GM12878 (cell line): ENCODE data around the gene EBF3. TPM values are rescaled to one million over a fixed set of nuclear protein-coding genes. Genes with fewer than 3 reads are reported as not detected.

ENCODE experiments used
- ATAC-seq: fragments of 200-7000 bp; cut with Tn5 transposase; 3 replicates; pipeline ENCODE4 v1.9.1; 2020; ENCODE audit warnings: mild to moderate bottlenecking, moderate library complexity
- BruUV-seq: library from RNA; stranded (reverse); fragments of 400-500 nt; replicated peaks from 2 replicates; lab custom pipeline; 2021; lab: Mats Ljungman, UMichigan
- CTCF ChIA-PET: fragments of 300-600 bp; sonication (Branson Sonifier 250); formaldehyde crosslinking; extraction: SDS; loops from one replicate; lab custom pipeline; 2021; ENCODE audit warnings: inconsistent platforms; lab: Yijun Ruan, JAX
- POLR2A ChIA-PET: fragments of 350-600 bp; formaldehyde crosslinking; extraction: SDS; loops from one replicate; lab custom pipeline; 2021; ENCODE audit warnings: inconsistent platforms; lab: Charles Lee
- RAD21 ChIA-PET: fragments of 300-600 bp; sonication (Branson Sonifier 250); formaldehyde crosslinking; loops from one replicate; lab custom pipeline; 2023; ENCODE audit warnings: antibody characterized with exemption; ENCODE audit not compliant: unreplicated experiment; lab: Charles Lee
- SMC1A ChIA-PET: fragments of 300-600 bp; sonication (Branson Sonifier 250); formaldehyde crosslinking; loops from one replicate; lab custom pipeline; 2023; ENCODE audit not compliant: unreplicated experiment, uncharacterized antibody; lab: Charles Lee
- DNase-seq: peaks from one replicate; pipeline ENCODE4 v3.0.0-alpha.2; 2011; ENCODE audit warnings: low read depth, low spot score
- FAIRE-seq: peaks from 3 replicates; lab custom pipeline; 2011; peaks lifted over from hg19 to GRCh38; lab: Jason Lieb, UNC
- H2AFZ ChIP-seq: 2 replicates; pipeline ENCODE4 v1.6.0; 2011; ENCODE audit warnings: low read depth, low read length, control low read depth; ENCODE audit not compliant: control insufficient read depth
- H3K27ac ChIP-seq: 2 replicates; pipeline ENCODE4 v1.5.1; 2011; ENCODE audit warnings: control low read depth; ENCODE audit not compliant: control insufficient read depth, insufficient read depth
- H3K27me3 ChIP-seq, 2 experiments: replicated peaks in 1 of 2; 2 replicates each; pipeline versions ENCODE4 v1.6.0 to v1.6.1; 2011; ENCODE audit warnings: low read length in 1 of 2; ENCODE audit not compliant: control insufficient read depth in 2 of 2, insufficient read depth in 2 of 2
- H3K36me3 ChIP-seq, 2 experiments: 2 replicates each; pipeline ENCODE4 v1.5.1; 2011; ENCODE audit warnings: low read length in 1 of 2; ENCODE audit not compliant: control insufficient read depth in 2 of 2, insufficient read depth in 2 of 2
- H3K4me1 ChIP-seq: 2 replicates; pipeline ENCODE4 v1.6.1; 2011; ENCODE audit warnings: mild to moderate bottlenecking, low read length, moderate library complexity, mixed read lengths; ENCODE audit not compliant: control insufficient read depth, insufficient read depth
- H3K4me2 ChIP-seq: 2 replicates; pipeline ENCODE4 v1.6.0; 2011; ENCODE audit warnings: control low read depth; ENCODE audit not compliant: control insufficient read depth, insufficient read depth
- H3K4me3 ChIP-seq: fragments of 200-600 bp; sonication (generic); 2 replicates; pipeline ENCODE4 v1.5.1; 2016
- H3K79me2 ChIP-seq: 2 replicates; pipeline ENCODE4 v1.6.0; 2011; ENCODE audit warnings: low read length; ENCODE audit not compliant: control insufficient read depth, insufficient read depth
- H3K9ac ChIP-seq: 2 replicates; pipeline ENCODE4 v1.8.0; 2011; ENCODE audit warnings: low read length, control low read depth, mixed read lengths; ENCODE audit not compliant: control insufficient read depth, insufficient read depth
- H3K9me3 ChIP-seq: replicated peaks from 3 replicates; pipeline ENCODE4 v1.5.1; 2011; ENCODE audit warnings: mild to moderate bottlenecking, low read length; ENCODE audit not compliant: control insufficient read depth, insufficient read depth
- H4K20me1 ChIP-seq: 2 replicates; pipeline ENCODE4 v1.6.0; 2011; ENCODE audit not compliant: control insufficient read depth, insufficient read depth
- BACH1 ChIP-seq: fragments of 450-650 bp; IDR thresholded peaks from 2 replicates; pipeline ENCODE4 v1.6.1; 2017; ENCODE audit warnings: mild to moderate bottlenecking, borderline replicate concordance
- BCLAF1 ChIP-seq: fragments of 450-650 bp; IDR thresholded peaks from 2 replicates; pipeline ENCODE4 v1.6.1; 2017; ENCODE audit warnings: antibody characterized with exemption, mild to moderate bottlenecking, moderate library complexity
- CBX5 ChIP-seq: sonication (generic); IDR thresholded peaks from 2 replicates; pipeline ENCODE4 v1.6.1; 2016; ENCODE audit warnings: low read depth, moderate library complexity, mild to moderate bottlenecking, inconsistent platforms
- CHD4 ChIP-seq: fragments of 200-600 bp; sonication (generic); IDR thresholded peaks from 2 replicates; pipeline ENCODE4 v1.6.1; 2016; ENCODE audit warnings: mild to moderate bottlenecking
- CREB1 ChIP-seq: IDR thresholded peaks from 2 replicates; pipeline ENCODE4 v1.6.1; 2012; ENCODE audit warnings: low read depth, mild to moderate bottlenecking, inconsistent platforms
- CTCF ChIP-seq, 3 experiments: IDR thresholded peaks in 2 of 3; conservative IDR thresholded peaks in 1 of 3; 2 replicates each; pipeline ENCODE4 v1.5.1; 2011; ENCODE audit warnings: low read depth in 3 of 3, low read length in 3 of 3, mild to moderate bottlenecking in 3 of 3, control low read depth in 2 of 3, moderate library complexity in 2 of 3, inconsistent platforms in 1 of 3, mixed read lengths in 1 of 3; ENCODE audit not compliant: control insufficient read depth in 2 of 3, insufficient read depth in 1 of 3; ENCODE audit errors: extremely low read depth in 1 of 3
- DPF2 ChIP-seq: fragments of 450-650 bp; IDR thresholded peaks from 2 replicates; pipeline ENCODE4 v1.6.1; 2017; ENCODE audit warnings: mild to moderate bottlenecking
- EED ChIP-seq: sonication (generic); IDR thresholded peaks from 2 replicates; pipeline ENCODE4 v1.6.1; 2016; ENCODE audit warnings: antibody characterized with exemption, low read depth
- GATAD2B ChIP-seq: fragments of 450-650 bp; conservative IDR thresholded peaks from 2 replicates; pipeline ENCODE4 v1.6.1; 2017; ENCODE audit warnings: low read depth, mild to moderate bottlenecking, moderate library complexity
- NFYB ChIP-seq: IDR thresholded peaks from 2 replicates; pipeline ENCODE4 v1.6.1; 2011; ENCODE audit warnings: low read depth, mild to moderate bottlenecking, low read length, improper control_type of control experiment, moderate library complexity; ENCODE audit not compliant: insufficient read depth
- PML ChIP-seq: IDR thresholded peaks from 2 replicates; pipeline ENCODE4 v1.6.1; 2012; ENCODE audit warnings: low read length, inconsistent platforms
- RELB ChIP-seq: fragments of 450-650 bp; IDR thresholded peaks from 2 replicates; pipeline ENCODE4 v1.6.1; 2017; ENCODE audit warnings: low read depth, mild to moderate bottlenecking, moderate library complexity
- SMAD1 ChIP-seq: fragments of 450-650 bp; IDR thresholded peaks from 2 replicates; pipeline ENCODE4 v1.6.1; 2018; ENCODE audit warnings: mild to moderate bottlenecking, low read depth; ENCODE audit not compliant: partially characterized antibody
- YBX1 ChIP-seq: fragments of 450-650 bp; IDR thresholded peaks from 2 replicates; pipeline ENCODE4 v1.6.1; 2016; ENCODE audit warnings: antibody characterized with exemption
- YY1 ChIP-seq: IDR thresholded peaks from 2 replicates; pipeline ENCODE4 v1.6.1; 2011; ENCODE audit warnings: low read depth, mild to moderate bottlenecking, low read length
- WGBS: methylation state at CpG from one replicate; pipeline ENCODE4 v1.1.6; 2016; ENCODE audit warnings: low lambda C conversion rate; ENCODE audit not compliant: insufficient replicate concordance, insufficient coverage; ENCODE audit errors: missing lambda C conversion rate; 5-methylcytosine and 5-hydroxymethylcytosine counted together
- in situ Hi-C: fragments of 300-500 bp; cut with MboI; formaldehyde crosslinking; loops from 9 replicates; pipeline ENCODE4 v1.14.3; 2018; ENCODE audit warnings: mixed read lengths
- intact Hi-C: fragments of 100-400 bp; cut with micrococcal nuclease; formaldehyde crosslinking; loops from one replicate; pipeline ENCODE4 v1.14.2; 2022; ENCODE audit not compliant: unreplicated experiment
- polyA plus RNA-seq, 11 experiments: library from polyadenylated mRNA; depleted of rRNA in 4 of 11; unstranded in 6 of 11; stranded (reverse) in 5 of 11; fragments of >200 nt; fragmentation: Nextera tagmentation in 4 of 11; fragmentation: Illumina TruSeq in 1 of 11; extraction: Ambion mirVana in 4 of 11; extraction: Trizol in 1 of 11; gene quantifications; 1 replicate in 1 of 11; 2 replicates in 10 of 11; pipeline versions ENCODE4 v1.2.1 to v1.2.3, GENCODE V29; 2011 to 2016; ENCODE audit warnings: inconsistent platforms in 2 of 11, missing spikeins in 2 of 11, low read depth in 1 of 11
- total RNA-seq, 4 experiments: library from RNA; depleted of rRNA in 3 of 4; stranded (reverse); fragments of >200 nt in 3 of 4; fragmentation: Illumina TruSeq in 1 of 4; extraction: Trizol in 1 of 4; gene quantifications; 2 replicates each; pipeline versions ENCODE4 v1.2.1 to v1.2.3, GENCODE V29; 2013 to 2021

EBF3 gene
- total and polyA plus RNA-seq, 10 of the 15 experiments (the other 5 are each of a cell fraction or from before 2014, with no cell fraction given): not detected

GRCh38 chr10:129836253-129836652, 127.8 kb downstream of the EBF3 start:
- CTCF ChIA-PET: interaction anchor here (0.5 kb wide), 1 partner anchor 900 kb away, joined by 3 read pairs; no protein-coding TSS in a partner anchor
- POLR2A ChIA-PET: no interaction called here
- Histone ChIP-seq H3K4me3 (no peak overlapping the region), H3K36me3 (no peaks in the 10 kb centered on the region), H3K27me3 (no peaks in the 10 kb centered on the region), H4K20me1 (no peaks in the 10 kb centered on the region), H3K4me1 (no peaks in the 10 kb centered on the region), H3K9me3 (no peaks in the 10 kb centered on the region), H2AFZ (no peak overlapping the region), H3K27ac (no peak overlapping the region), H3K79me2 (no peaks in the 10 kb centered on the region), H3K4me2 (no peak overlapping the region), H3K9ac (no peak overlapping the region)
- in situ Hi-C loops: no loop called here
- no TSS peak for BruUV-seq
- 84% methylated on average over 7 of the region's 7 CpGs for WGBS
- RAD21 ChIA-PET: no interaction called here
- no peak for TF ChIP-seq SMAD1
- no peak for TF ChIP-seq RELB
- TF ChIP-seq CREB1: no peak
- no peak for TF ChIP-seq NFYB
- no peak for TF ChIP-seq CHD4
- no peak for TF ChIP-seq GATAD2B
- TF ChIP-seq YBX1: no peak
- TF ChIP-seq DPF2: no peak
- no peak for TF ChIP-seq CTCF (IDR thresholded peaks at IDR 0.05 in 2 of 3, conservative IDR thresholded peaks at IDR 0.05 in 1 of 3; ENCODE audit: control insufficient read depth in 2 of 3, extremely low read depth in 1 of 3, insufficient read depth in 1 of 3, low read depth in 3 of 3, low read length in 3 of 3)
- no peak for TF ChIP-seq EED
- TF ChIP-seq BCLAF1: no peak
- no peak for TF ChIP-seq PML
- TF ChIP-seq YY1: no peak
- TF ChIP-seq BACH1: no peak
- TF ChIP-seq CBX5: no peak
- SMC1A ChIA-PET: no interaction called here
- ATAC-seq: no peak
- intact Hi-C loops: no loop called here
- DNase-seq: no peak
- no peak for FAIRE-seq
